GM19035 (cell line): ENCODE results near the gene NPHP3.
"Not testable (repeated sequence)": the region's sequence is repeated elsewhere in the genome, so short reads cannot be mapped to it uniquely, and the experiment has no call there.

ENCODE experiments used
- ATAC-seq: cut with Tn5 transposase; IDR thresholded peaks from one replicate; pipeline ENCODE4 v1.9.1; 2021; ENCODE audit not compliant: unreplicated experiment

The NPHP3 gene

DNA sequence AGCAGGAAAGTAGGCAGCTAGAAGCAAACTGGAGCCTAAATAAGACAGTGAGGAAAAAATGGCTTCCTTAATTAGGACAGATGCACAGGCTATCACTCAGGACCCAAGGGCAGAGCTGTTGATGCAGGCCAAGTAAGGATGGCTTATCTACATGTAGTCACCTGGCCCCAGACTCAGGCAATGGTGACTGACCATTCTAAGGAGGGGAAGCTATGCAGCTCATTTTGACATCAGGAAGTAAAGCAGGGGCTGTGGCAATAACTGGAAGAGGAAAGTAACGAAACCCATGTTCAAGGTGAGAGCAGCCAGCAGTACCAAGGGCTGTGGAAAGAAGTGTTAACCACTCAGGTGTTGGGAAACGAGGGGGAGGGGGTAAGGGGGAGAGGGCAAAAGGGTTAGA is 78.8 kb downstream of the NPHP3 start:
- no peak for ATAC-seq

DNA sequence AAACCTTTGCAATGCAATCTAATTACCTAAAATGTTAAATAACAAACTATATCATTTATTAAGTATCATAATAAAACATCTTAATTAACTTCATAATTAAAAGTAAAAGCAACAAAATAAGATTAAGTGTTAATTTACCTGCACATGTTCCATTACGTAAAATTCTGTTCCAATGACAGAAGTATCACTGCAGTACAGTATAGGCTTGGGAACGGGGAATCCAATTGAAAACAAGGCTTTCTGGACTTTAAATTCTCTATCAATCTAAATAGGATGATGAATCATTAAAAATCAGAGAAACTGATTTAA is 79.7 kb downstream of the NPHP3 start:
- ATAC-seq = no peak

DNA sequence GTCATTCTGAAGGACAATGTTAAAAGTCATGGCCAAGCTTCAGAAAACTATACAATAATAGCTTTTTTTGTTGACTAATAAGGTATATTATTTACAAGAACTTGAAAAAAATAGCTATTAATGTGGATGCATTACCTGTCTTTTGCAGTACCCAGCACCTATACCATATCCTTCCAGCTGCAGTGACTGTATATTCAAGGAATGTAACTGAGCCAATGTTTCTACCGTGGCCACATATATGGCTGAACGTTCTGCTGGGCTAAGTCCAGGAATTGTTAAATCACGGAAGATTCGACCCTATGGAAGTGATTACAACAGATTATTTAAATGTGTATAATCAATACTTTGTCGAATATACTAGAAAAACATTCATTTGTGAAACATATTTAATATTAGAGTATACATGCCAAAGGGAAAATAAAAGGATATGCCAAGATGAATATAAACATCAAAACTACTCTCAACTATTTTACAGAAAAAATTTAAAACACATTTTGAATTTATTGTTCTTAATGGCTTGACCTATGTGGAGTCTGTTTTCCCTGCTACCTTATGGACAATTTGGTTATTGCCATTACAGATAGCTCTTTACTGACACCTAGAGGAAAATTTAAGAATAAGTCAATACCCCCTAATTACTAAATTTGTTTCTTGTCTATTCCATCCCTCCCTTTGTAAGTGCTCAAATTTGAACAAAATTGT is 80.2 kb downstream of the NPHP3 start:
- no peak for ATAC-seq

DNA sequence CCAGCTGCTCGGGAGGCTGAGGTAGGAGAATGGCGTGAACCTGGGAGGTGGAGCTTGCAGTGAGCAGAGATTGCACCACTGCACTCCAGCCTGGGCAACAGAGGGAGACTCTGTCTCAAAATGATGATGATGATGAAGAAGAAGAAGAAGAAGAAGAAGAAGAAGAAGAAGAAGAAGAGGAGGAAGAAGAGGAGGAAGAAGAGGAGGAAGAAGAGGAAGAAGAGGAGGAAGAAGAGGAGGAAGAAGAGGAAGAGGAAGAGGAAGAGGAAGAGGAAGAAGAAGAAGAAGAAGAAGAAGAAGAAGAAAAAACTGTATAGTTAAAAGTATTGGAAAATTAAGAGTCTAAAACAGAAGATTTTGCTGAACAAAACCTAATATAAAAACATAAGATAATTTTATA is 80.8 kb downstream of the NPHP3 start:
- not testable (repeated sequence) for ATAC-seq

DNA sequence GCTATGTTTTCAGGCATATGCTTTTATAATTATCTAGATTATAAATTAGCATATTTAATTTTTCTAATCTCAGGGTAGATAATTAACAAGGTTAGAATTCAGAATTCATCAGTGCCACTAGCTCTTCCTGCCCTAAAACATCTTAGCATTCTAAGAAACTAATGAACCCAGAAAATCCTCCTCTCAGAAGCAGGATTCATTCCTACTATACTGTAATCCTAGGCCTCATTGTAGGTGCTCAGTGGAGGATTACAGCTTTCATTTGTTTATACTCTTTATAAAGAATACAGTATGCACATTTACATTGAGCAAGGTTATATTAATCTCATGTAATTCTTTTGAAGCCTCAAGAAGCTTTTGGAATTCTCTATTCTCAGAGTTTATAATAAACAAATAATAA is 83.5 kb downstream of the NPHP3 start:
- no peak for ATAC-seq

DNA sequence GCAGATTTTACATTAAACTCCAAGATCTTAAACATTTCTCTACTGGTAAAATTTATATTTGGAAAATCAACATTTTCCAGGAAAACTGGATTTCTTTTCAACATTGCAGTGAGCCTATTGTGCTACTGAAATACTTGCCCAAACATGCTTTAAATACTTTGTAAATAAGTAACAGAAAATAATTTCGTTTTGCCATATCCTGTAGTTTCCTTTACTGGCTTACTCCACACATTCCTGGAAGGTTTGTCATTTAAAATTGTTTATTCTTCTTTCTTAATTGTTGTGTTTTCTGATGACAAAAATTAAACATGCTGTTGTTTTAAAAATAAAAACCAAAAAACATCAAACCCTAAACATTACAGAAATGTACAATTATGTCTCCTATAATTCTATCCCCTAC is 84.6 kb downstream of the NPHP3 start:
- ATAC-seq = no peak

DNA sequence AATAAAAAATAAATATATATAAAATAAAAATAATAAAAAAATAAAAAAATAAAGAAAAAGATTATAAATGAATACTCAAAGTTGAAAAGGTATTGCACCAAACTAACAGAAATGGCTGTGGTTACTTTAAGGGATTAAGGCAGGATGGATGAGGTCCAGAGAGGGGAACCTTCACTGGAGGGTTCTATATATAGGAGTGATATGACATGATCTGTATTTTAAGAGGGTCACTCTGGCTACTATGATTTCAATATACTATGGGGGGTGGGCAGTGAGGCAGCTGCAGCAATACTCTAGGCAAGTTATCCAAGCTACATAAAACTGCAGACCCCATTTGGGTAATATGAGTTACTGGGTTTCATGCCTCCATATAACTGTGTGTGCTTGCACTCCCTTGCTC is 87.2 kb downstream of the NPHP3 start:
- no peak for ATAC-seq
